Activated gamma-delta T cell treated with anti-CD3 and anti-CD28 coated beads, Interleukin-2, amount 50 U/mL, for 16 hours (primary cell): ENCODE data around the gene COBLL1.
"Not testable (repeated sequence)": the region's sequence is repeated elsewhere in the genome, so short reads cannot be mapped to it uniquely, and the experiment has no call there.

Experiments
- DNase-seq: peaks from one replicate; pipeline ENCODE4 v3.0.0-alpha.2; 2020; ENCODE audit warnings: low read depth

COBLL1 gene

DNA sequence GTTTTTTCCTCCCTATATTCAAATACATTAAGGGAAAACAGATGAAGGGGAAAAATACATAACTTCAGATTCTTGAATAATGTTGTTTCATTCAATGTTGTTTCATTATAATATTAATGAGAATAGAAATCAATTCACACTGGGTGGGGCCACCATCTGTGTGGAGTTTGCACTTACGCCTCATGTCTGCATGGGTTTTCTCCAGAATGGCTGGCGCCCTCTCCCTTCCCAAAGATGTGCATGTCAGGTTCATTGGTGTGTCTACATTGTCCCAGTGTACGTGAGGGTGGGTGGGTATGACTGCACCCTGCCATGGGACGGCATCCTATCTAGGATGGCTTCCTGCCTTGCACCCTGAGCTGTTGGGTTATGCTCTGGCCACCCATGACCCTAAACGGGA is 51.7 kb downstream of the COBLL1 start:
- no peak for DNase-seq

GRCh38 chr2:164786787-164787186 is 54.8 kb downstream of the COBLL1 start:
- no peak for DNase-seq

DNA sequence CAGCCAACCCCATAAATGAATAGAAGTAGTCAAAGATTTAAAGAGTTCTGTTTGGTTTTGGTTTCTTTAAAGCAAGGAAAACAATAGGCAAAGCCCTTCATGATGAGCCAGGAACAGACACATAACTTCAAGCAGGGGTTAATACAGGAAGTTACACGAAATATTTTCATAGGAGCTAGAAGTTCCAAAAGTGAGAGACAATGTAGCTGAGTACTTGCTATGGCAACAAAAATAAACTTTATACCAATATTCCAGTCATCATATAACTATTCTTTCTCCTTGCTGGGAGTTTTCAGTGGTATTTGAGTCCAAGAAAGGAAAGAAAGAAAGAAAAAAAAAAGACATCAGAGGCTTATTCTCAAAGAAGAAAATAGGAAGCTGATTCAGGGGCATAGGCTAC is 56.2 kb downstream of the COBLL1 start:
- DNase-seq: no peak

GRCh38 chr2:164784376-164784775 is 57.2 kb downstream of the COBLL1 start:
- DNase-seq: no peak

- no peak for DNase-seq
Measured at GRCh38 chr2:164782323-164782722, 59.3 kb downstream of the COBLL1 start.

DNA sequence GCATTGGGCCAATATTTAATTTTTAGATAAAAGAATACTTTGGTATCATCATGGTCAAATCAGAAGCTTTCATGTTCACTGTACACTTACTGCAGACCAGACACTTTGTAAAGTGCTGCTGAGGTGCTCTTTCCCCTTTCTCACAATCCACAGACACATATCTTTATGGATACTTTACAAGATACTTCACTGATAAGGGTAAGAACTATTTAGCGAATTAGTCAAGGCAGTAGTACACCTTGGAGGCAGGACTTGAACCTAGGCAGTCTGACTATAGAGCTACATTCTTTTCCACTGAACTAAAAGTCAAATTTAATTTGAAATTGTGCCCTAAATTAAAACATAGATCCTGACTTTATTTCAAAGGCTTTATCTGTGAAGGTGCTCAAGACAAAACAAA is 60.2 kb downstream of the COBLL1 start:
- DNase-seq: no peak

GRCh38 chr2:164780611-164781178 is 60.9 kb downstream of the COBLL1 start:
- DNase-seq: no peak

DNA sequence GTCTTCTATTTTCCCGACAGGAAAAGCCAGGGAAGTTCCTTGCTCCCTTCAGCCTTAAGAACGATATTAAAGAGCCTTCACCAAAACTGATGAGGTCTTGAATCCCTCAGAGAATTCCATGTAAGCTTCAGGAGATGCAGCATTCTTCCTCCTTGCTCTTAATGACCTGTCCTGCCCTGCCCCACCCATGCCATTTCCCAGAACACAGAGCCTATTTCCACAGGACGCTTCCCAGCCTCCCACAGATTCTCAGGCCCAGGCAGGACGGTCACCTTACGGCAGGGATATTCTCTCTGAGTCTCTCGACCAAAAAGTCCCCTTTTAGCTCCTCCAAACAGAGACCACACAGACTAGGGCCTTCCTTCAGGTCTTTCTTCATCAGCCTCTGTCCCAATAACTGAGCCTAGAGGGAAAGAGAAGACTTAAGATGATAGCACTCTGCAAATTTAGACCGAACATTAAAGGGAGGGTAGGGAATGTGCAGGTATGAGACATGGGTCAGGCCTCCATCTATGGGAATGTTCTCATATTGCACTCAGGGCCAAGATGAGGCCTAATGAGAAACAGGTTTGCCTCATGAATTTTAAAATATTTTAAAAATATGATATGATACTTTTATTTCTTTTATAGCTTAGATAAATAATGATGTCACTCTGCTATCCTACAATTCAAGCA is 62.1 kb downstream of the COBLL1 start:
- no peak for DNase-seq

DNA sequence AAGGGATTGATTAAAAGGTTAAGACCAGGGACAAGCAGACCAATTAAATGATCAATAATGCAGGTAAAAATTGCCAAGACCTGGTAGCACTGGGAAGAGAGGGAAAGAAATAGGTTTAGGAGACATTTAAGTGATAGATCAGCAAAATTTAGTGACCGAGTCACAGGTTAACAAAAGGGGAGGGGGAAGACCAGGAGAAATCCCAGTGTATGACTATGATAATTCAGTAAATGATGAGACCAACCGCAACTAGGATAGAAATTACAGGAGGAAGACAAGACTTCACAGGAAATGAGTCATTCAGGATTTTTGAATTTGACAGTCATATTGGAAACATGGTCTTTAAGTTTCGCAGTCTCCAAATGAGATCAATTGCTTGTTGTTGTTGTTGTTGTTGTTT is 62.9 kb downstream of the COBLL1 start:
- no peak for DNase-seq

- DNase-seq: no peak
Measured at GRCh38 chr2:164777847-164778461, 63.7 kb downstream of the COBLL1 start.

- no peak for DNase-seq
Measured at GRCh38 chr2:164773635-164774034, 68.0 kb downstream of the COBLL1 start.

DNA sequence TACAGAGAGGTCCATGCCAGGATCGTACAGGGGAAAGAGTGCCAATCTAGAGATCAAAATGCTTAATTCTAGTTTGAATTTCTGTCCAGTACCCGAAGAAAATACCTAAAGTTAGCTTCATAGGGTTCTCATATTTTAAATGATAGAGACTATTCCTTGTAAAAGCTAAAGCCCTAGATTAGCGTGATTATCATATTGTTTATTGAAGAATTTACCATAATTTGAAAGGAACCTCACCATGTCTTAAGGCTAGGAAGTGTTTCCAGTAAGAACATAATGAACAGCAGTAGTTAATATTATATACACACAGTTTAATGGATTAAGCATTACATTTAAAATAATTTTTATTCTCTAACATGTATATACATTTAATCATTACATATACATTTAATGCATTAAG is 68.5 kb downstream of the COBLL1 start:
- no peak for DNase-seq

DNA sequence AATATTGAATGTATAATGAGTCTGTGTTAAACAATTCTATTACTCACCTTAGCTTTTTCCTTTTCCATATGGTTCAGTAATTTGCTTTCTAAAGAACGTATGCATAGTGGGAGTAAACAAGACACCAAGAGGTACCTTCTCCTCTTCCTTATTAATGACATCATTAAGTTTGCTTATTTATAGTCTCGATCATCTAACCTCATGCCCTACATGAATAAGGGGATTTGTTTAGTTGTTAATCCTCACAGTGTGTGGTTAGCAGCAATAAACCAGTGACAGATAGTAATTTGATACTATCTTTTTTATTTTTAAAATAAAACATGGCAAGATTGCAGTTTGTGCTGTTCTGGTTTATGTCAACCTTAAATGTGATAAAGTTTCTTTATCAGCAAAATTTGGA is 69.7 kb downstream of the COBLL1 start:
- DNase-seq: no peak

DNA sequence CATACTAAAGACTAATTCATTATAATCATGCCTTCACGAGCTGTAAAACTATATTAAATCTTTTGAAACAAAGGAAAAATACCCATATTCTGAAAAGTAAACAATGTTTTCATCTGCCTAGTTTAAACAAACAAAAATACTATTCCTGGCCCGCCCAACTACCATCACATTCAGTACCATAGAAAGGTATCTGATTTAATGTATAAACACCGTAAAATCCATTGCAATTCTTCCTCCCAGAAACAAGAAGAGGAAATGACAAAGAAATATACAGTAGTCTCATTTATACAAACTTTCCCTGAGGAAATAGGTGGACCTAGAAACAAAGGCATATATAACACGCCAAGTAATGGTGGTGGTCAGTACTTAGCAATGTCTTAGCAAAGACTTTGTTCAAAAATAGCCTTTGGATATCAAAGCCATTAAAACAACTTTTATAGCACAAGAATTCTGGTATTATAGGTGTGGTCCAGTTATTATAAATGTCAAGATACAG is 71.2 kb downstream of the COBLL1 start:
- DNase-seq: no peak

DNA sequence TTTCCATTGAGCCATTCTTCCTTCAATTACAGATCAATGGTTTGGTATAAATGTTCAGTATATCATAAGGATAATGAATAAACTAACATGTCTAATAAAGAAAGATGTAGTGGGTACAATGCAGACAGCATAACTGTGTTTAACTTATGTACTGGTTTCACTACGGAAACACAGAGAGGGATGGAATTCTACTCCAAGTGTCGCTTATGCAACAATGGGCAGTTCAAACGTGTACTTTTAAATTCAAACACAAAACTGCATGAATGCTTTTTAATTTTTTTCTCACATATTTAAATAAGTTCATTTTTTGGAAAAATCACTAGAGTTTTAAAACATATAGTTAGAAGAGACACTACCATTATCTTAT is 74.7 kb downstream of the COBLL1 start:
- no peak for DNase-seq

GRCh38 chr2:164766216-164766953 is 75.2 kb downstream of the COBLL1 start:
- no peak for DNase-seq

- no peak for DNase-seq
Measured at GRCh38 chr2:164764996-164765395, 76.6 kb downstream of the COBLL1 start.

- DNase-seq: no peak
Measured at GRCh38 chr2:164764474-164764873, 77.1 kb downstream of the COBLL1 start.

DNA sequence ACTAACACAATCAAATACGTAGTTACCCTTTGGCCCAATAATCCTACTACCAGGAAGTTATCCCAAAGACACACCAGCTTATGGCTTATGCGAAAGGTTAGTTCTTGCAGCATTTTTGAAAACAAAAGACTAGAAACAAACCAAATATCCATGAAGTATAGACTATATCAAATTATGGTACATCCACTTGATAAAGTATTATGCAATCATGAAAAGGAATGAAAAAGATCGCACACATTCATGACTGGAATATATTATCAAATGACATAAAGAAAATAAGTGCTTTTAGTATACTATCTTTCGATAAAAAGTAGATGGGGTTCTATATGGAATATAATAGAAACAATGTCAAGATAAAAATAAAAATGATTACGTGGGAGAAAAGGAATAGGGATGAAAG is 78.2 kb downstream of the COBLL1 start:
- no peak for DNase-seq

- DNase-seq: no peak
Measured at GRCh38 chr2:164761737-164762460, 79.7 kb downstream of the COBLL1 start.

GRCh38 chr2:164761201-164761600 is 80.4 kb downstream of the COBLL1 start:
- not testable (repeated sequence) for DNase-seq

DNA sequence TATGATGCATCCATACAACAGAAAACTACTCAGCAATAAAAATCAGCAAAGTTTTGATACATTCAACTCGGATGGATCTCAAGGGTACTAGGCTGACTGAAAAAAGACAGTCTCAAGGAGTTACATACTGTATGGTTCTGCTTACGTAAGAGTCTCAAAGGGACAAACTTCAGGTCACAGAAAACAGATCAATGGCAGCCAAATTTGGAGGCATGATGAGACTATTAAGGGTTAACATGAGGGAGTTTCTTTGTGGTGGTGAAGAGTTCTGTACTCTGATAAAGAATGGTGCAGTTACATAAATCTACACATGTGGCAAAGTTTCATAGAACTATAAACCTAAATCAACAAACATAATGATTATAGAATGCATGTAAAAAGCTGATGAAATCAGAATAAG is 81.4 kb downstream of the COBLL1 start:
- no peak for DNase-seq
